Measurements from ENCODE around the gene NOTCH1.

- no peak for TF ChIP-seq CTCF (conservative IDR thresholded peaks at IDR 0.05)
- no peak for TF ChIP-seq ZFX (IDR thresholded peaks at IDR 0.05)
Measured at GRCh38 chr9:136525207-136525606, 20.6 kb downstream of the NOTCH1 start.

All from C4-2B (cell line).